ENCODE measurements around the gene ETFA.
"Not testable (repeated sequence)": the region's sequence is repeated elsewhere in the genome, so short reads cannot be mapped to it uniquely, and the experiment has no call there.

The ETFA gene

GRCh38 chr15:76330080-76330680 lies 18.9 kb upstream of the ETFA start:
- Histone ChIP-seq H3K27ac (ENCODE audit: low read length) (no peak overlapping the region), H3K27me3 (ENCODE audit: control insufficient read depth, insufficient read depth, low read length) (peaks cover 27% of the 10 kb centered on the region), H3K9ac (ENCODE audit: low read length) (no peak overlapping the region), H3K4me1 (ENCODE audit: control insufficient read depth, low read depth, low read length) (no peaks in the 10 kb centered on the region), H3K9me3 (ENCODE audit: control insufficient read depth, low read depth, low read length) (no peaks in the 10 kb centered on the region), H3K4me3 (ENCODE audit: low read length) (no peak overlapping the region), H3K36me3 (ENCODE audit: control insufficient read depth, low read depth, low read length) (no peaks in the 10 kb centered on the region)

- Histone ChIP-seq H3K9me3 (ENCODE audit: control insufficient read depth, low read depth, low read length) (no peaks in the 10 kb centered on the region), H3K9ac (ENCODE audit: low read length) (no peak overlapping the region), H3K4me1 (ENCODE audit: control insufficient read depth, low read depth, low read length) (no peaks in the 10 kb centered on the region), H3K27ac (ENCODE audit: low read length) (no peak overlapping the region), H3K36me3 (ENCODE audit: control insufficient read depth, low read depth, low read length) (no peaks in the 10 kb centered on the region), H3K27me3 (ENCODE audit: control insufficient read depth, insufficient read depth, low read length) (peaks cover 15% of the 10 kb centered on the region), H3K4me3 (ENCODE audit: low read length) (no peak overlapping the region)
Observed at GRCh38 chr15:76328958-76329357, 17.7 kb upstream of the ETFA start.

DNA sequence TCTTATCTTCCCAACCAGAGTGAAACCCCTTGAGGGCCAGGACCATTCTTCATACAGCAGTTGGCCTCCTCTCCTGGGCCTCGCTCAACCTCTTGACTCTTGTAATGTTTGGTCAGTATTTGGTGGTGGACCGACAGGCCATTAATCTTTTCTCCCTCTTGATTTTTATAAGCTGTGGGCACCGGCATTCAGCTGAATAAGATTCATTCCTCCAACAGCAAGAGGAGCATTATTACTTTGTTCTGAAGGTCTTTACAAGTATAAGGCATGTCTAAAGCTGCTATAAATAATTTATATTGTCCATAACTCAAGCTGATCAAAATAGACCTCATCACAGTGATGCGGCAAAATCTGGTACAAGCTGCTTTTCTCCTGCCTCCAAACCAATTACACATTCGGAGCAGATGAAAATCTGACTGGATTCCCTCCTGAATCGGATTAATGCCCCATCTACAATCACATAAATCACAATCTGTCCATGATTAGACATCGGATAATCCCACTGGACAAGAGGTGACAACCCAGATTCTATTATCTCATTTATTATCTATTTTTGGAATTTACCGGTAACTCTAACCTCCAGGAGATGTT lies 16.9 kb upstream of the ETFA start:
- Histone ChIP-seq H3K9me3 (ENCODE audit: control insufficient read depth, low read depth, low read length) (no peaks in the 10 kb centered on the region), H3K27me3 (ENCODE audit: control insufficient read depth, insufficient read depth, low read length) (peaks cover 7% of the 10 kb centered on the region), H3K4me3 (ENCODE audit: low read length) (no peak overlapping the region), H3K36me3 (ENCODE audit: control insufficient read depth, low read depth, low read length) (no peaks in the 10 kb centered on the region), H3K27ac (ENCODE audit: low read length) (no peak overlapping the region), H3K4me1 (ENCODE audit: control insufficient read depth, low read depth, low read length) (no peaks in the 10 kb centered on the region), H3K9ac (ENCODE audit: low read length) (no peak overlapping the region)

GRCh38 chr15:76327191-76328105 lies 16.2 kb upstream of the ETFA start:
- Histone ChIP-seq H3K9me3 (ENCODE audit: control insufficient read depth, low read depth, low read length) (no peaks in the 10 kb centered on the region), H3K27ac (ENCODE audit: low read length) (no peak overlapping the region), H3K27me3 (ENCODE audit: control insufficient read depth, insufficient read depth, low read length) (no peaks in the 10 kb centered on the region), H3K36me3 (ENCODE audit: control insufficient read depth, low read depth, low read length) (no peaks in the 10 kb centered on the region), H3K9ac (ENCODE audit: low read length) (no peak overlapping the region), H3K4me1 (ENCODE audit: control insufficient read depth, low read depth, low read length) (no peaks in the 10 kb centered on the region), H3K4me3 (ENCODE audit: low read length) (no peak overlapping the region)

DNA sequence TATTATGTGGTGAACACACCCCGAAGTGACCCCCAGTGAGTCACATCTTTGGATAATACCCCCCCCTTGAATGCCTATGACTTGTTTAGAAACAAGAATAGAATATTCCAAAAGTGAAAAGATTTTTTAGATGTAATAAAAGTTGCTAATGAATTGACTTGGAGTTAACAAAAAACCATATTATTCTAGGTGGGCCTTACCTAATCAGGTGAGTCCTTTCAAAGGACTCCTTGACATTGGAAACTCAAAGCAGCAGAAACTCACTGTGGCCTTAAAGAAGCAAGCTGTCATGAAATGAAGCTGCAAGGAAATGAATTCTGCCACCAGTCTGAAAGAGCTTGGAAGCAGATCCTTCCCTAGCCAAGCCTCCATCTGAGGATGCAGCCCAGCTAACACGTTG lies 14.4 kb upstream of the ETFA start:
- Histone ChIP-seq H3K4me1 (ENCODE audit: control insufficient read depth, low read depth, low read length) (no peaks in the 10 kb centered on the region), H3K4me3 (ENCODE audit: low read length) (no peak overlapping the region), H3K27me3 (ENCODE audit: control insufficient read depth, insufficient read depth, low read length) (no peaks in the 10 kb centered on the region), H3K9ac (ENCODE audit: low read length) (no peak overlapping the region), H3K27ac (ENCODE audit: low read length) (no peak overlapping the region), H3K9me3 (ENCODE audit: control insufficient read depth, low read depth, low read length) (no peaks in the 10 kb centered on the region), H3K36me3 (ENCODE audit: control insufficient read depth, low read depth, low read length) (no peaks in the 10 kb centered on the region)

GRCh38 chr15:76324066-76324465 lies 12.8 kb upstream of the ETFA start:
- Histone ChIP-seq H3K9me3 (ENCODE audit: control insufficient read depth, low read depth, low read length) (no peaks in the 10 kb centered on the region), H3K4me3 (ENCODE audit: low read length) (no peak overlapping the region), H3K4me1 (ENCODE audit: control insufficient read depth, low read depth, low read length) (no peaks in the 10 kb centered on the region), H3K9ac (ENCODE audit: low read length) (no peak overlapping the region), H3K27ac (ENCODE audit: low read length) (no peak overlapping the region), H3K36me3 (ENCODE audit: control insufficient read depth, low read depth, low read length) (no peaks in the 10 kb centered on the region), H3K27me3 (ENCODE audit: control insufficient read depth, insufficient read depth, low read length) (no peaks in the 10 kb centered on the region)

- H3K4me3 ChIP-seq (ENCODE audit: low read length), result no peak overlapping the region
- H3K27ac ChIP-seq (ENCODE audit: low read length), result no peak overlapping the region
- no peaks in the 10 kb centered on the region for H3K27me3 ChIP-seq (ENCODE audit: control insufficient read depth, insufficient read depth, low read length)
- no peak overlapping the region for H3K9ac ChIP-seq (ENCODE audit: low read length)
- no peaks in the 10 kb centered on the region for H3K36me3 ChIP-seq (ENCODE audit: control insufficient read depth, low read depth, low read length)
- no peaks in the 10 kb centered on the region for H3K4me1 ChIP-seq (ENCODE audit: control insufficient read depth, low read depth, low read length)
- H3K9me3 ChIP-seq (ENCODE audit: control insufficient read depth, low read depth, low read length), result no peaks in the 10 kb centered on the region
Observed at GRCh38 chr15:76321602-76322001, 10.3 kb upstream of the ETFA start.

- Histone ChIP-seq H3K4me1 (ENCODE audit: control insufficient read depth, low read depth, low read length) (no peaks in the 10 kb centered on the region), H3K4me3 (ENCODE audit: low read length) (no peak overlapping the region), H3K9ac (ENCODE audit: low read length) (no peak overlapping the region), H3K27ac (ENCODE audit: low read length) (no peak overlapping the region), H3K9me3 (ENCODE audit: control insufficient read depth, low read depth, low read length) (no peaks in the 10 kb centered on the region), H3K27me3 (ENCODE audit: control insufficient read depth, insufficient read depth, low read length) (no peaks in the 10 kb centered on the region), H3K36me3 (ENCODE audit: control insufficient read depth, low read depth, low read length) (no peaks in the 10 kb centered on the region)
Observed at GRCh38 chr15:76321171-76321570, 9.9 kb upstream of the ETFA start.

- no peak overlapping the region for H3K27ac ChIP-seq (ENCODE audit: low read length)
- H3K9me3 ChIP-seq (ENCODE audit: control insufficient read depth, low read depth, low read length), result no peaks in the 10 kb centered on the region
Observed at GRCh38 chr15:76320012-76320411, 8.7 kb upstream of the ETFA start.

GRCh38 chr15:76313731-76314130 lies 2.5 kb upstream of the ETFA start:
- Histone ChIP-seq H3K4me1 (ENCODE audit: control insufficient read depth, low read depth, low read length) (no peaks in the 10 kb centered on the region), H3K4me3 (ENCODE audit: low read length) (no peak overlapping the region), H3K27ac (ENCODE audit: low read length) (no peak overlapping the region), H3K9me3 (ENCODE audit: control insufficient read depth, low read depth, low read length) (no peaks in the 10 kb centered on the region), H3K9ac (ENCODE audit: low read length) (no peak overlapping the region), H3K36me3 (ENCODE audit: control insufficient read depth, low read depth, low read length) (no peaks in the 10 kb centered on the region), H3K27me3 (ENCODE audit: control insufficient read depth, insufficient read depth, low read length) (peaks cover 6% of the 10 kb centered on the region)

More at GRCh38 chr15:76320012-76320411, 8.7 kb upstream of the ETFA start:
- H3K27me3 ChIP-seq (ENCODE audit: control insufficient read depth, insufficient read depth, low read length), result no peaks in the 10 kb centered on the region
- no peak overlapping the region for H3K4me3 ChIP-seq (ENCODE audit: low read length)
- no peaks in the 10 kb centered on the region for H3K36me3 ChIP-seq (ENCODE audit: control insufficient read depth, low read depth, low read length)
- H3K9ac ChIP-seq (ENCODE audit: low read length), result no peak overlapping the region
- H3K4me1 ChIP-seq (ENCODE audit: control insufficient read depth, low read depth, low read length), result no peaks in the 10 kb centered on the region

- not testable (repeated sequence) for H3K9ac ChIP-seq (ENCODE audit: low read length); H3K36me3 ChIP-seq (ENCODE audit: control insufficient read depth, low read depth, low read length); H3K27ac ChIP-seq (ENCODE audit: low read length); H3K27me3 ChIP-seq (ENCODE audit: control insufficient read depth, insufficient read depth, low read length); H3K4me1 ChIP-seq (ENCODE audit: control insufficient read depth, low read depth, low read length); H3K4me3 ChIP-seq (ENCODE audit: low read length); H3K9me3 ChIP-seq (ENCODE audit: control insufficient read depth, low read depth, low read length)
Observed at GRCh38 chr15:76313175-76313567, 1.9 kb upstream of the ETFA start.

All from iPS-18a (cell line).